GM18499 (cell line): ENCODE data around the gene ADRA2C.

Experiments used
- ATAC-seq: cut with Tn5 transposase; IDR thresholded peaks from one replicate; pipeline ENCODE4 v1.9.1; 2021; ENCODE audit warnings: moderate number of reproducible peaks; ENCODE audit not compliant: insufficient read depth, unreplicated experiment

ADRA2C gene

DNA sequence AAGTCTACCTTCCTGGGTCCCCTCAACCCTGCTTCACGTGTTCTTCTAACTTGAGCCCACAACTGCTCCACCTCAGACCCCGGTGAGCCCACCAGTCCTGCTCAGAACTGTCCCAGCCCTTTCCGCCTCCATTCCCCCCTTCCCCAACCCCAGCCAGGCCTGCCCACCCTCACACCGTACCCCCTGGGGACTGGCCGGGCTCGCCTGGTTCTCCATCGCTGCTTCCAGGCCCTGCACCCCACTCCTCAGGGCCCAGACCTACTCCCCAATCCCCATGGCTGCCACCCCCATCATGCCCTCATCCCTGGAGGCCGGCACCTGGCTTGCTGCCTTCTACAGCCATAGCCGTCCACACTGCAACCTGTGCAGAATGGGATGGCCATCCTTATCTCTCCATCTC lies 23.4 kb downstream of the ADRA2C start:
- no peak for ATAC-seq

DNA sequence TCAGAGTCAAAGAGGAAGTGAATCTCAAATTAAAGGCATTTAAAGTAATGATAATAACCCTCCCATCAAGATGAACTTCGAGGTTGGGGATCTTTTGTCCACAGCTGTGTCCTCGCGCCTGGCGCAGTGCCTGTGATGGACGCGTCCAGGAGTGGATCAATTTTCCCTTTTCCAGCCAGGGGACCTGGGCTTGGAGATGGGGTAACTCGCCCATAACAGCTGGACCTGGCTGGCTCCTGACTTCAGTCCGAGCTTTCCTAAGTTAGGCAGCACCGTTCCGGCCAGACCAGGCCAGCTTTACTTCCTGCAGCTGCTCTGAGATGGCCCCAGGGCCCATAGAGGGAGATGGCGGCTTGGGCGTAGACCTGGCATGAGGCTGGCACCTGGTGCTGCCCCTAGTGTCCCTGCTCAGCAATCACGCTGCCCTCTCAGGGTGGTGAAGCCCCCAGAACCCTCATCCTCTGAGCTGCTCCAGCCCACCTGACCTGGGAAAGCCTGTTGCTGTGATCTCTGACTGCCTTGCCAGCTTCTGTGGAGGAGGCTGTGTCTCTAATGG lies 23.9 kb downstream of the ADRA2C start:
- no peak for ATAC-seq

DNA sequence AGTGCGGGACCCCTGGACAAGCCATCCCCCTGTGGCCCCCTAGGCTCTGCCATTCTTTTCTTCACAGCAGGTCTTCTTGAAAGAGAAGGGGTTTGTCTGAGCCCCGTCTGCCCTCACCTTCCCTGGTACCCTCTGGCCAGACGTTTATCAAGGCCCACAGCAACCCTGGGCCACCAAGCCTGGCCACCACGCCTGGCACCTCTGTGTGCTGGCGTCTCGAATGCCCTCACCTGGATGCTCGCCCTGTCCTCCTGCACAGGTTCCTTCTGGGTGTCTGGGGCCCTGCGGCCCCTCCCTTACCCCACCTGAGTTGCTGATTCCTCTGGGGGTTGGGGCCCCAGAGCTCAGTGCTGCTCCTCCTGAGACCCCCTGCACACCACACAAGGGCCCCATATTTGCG lies 25.1 kb downstream of the ADRA2C start:
- ATAC-seq = no peak

DNA sequence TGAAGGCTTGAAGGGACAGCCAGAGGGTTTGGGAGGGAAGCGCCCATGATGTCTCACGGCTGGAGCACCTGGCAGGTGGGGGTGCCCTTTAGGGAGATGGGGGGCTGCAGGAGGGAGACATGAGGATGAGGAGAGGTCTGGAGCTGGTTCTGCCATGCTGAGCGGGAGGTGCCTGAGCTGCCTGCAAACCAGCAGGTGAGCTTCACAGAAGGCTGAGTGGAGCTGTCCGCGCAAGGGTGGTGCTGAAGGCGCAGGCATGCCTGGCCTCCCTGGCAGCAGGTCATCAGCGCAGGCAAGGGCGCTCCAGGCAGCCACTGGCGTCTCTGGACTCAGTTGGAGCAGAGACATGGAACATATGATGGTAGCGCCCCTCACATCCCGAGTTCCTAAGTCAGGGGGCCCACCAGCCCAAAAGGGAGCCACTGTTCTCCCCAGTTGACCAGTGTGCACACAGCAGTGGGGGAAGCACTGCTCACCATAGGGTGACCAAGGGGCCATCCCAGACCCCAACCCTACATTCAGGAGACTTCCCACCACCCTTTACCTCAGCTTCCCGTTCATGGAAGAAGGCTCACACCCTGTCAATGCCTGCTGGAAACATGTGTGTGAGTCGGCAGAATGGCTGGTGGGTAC lies 25.8 kb downstream of the ADRA2C start:
- no peak for ATAC-seq

DNA sequence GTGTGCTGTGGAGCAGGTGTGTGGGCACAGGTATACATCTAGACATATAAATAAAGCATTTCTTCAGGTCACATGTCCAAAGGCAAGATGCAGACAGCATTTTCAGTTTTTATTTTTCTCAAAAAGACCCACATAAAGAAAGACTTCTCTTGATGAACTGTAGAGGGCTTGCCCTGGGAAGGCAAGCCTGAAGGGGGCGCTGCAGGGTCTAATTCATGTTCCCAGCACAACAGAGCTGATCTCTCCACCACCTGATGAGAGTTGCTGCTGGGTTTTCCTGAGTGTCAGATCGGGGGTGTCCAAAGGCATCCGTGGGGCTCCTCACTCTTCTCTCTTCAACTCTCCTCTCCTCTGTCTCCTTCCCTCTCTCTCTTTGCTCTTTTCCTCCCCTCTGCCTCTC lies 26.6 kb downstream of the ADRA2C start:
- no peak for ATAC-seq

DNA sequence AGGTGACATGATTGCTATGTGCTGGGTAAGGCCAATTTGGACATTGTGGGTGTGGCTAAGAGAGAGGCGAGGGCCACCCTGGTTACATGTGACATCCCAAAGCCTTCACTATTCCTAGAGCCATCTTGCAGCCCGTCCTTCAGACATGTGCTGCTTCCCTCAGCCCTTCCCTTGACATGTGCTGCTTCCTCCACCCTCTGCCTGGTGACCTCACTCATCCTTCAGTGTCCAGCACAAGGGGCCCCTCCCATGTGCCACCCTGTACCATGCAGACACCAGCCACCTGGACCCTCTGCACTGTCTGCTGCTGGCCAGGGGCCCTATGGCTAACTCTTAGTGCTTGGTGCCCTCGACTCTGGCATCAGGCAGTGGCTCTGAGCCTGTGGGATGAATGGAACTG lies 27.4 kb downstream of the ADRA2C start:
- no peak for ATAC-seq

DNA sequence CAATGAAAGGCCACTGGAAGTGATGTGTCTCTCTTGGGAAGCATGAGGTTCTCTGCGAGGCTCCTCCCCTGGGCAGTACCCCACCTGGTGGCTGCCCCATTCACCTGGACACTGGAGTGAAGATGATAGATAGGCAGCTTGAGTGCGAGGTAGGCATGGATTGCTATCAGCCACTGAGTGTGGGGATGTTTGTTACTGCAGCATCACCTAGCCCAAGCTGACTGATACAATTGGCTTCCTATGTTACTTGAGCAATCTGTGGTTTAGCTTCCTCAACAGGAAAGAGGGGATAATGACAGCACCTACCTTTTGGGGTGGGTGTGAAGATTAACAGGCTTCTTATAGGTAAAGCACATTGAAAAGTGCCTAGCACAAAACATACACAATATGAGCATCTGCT lies 30.8 kb downstream of the ADRA2C start:
- no peak for ATAC-seq

DNA sequence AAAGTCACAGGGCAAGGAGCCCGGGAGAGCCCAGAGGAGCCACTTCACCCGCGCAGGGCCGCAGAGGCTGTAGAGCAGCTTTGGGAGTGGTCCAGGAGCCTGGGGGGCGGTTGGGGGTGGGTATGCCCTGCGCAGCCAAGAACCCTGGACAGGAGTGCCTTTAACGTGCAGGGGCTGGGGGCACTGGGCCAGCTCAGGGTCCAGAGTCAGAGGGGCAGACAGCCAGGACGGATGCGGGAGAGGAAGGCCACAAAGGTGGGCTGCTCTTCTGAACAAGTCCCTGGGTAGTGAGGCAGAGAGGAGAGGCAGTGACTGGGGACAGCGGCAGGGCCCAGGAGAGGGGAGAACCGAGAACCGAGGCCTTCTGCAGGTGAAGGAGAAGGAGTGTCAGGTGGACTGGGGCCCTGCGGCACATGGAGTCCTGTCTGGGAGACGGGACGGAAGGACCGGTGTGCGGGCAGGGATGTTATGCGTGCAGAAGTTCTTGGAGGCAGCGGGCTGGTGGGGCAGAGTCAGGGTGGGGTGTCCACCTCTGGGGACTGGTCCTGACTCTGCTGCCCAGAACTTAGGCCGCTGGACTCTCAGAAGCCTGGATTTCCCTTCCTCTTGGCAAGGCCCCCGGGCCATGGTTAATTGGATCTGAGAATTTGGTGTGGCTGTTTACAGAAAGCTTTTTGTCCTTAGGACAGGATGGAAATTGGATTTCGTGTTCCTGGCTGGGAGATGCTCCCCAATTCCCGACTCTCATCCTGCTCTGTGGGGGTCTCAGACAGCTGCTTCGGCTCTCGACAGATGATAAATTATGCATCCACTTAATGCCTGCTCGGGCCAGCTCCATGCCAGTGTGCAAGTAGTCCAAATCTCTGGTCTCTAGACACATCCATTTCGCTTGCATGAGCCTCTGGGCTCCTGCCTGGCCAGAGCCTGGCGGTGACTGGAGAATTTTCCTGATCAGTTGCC lies 31.9 kb downstream of the ADRA2C start:
- ATAC-seq = no peak

DNA sequence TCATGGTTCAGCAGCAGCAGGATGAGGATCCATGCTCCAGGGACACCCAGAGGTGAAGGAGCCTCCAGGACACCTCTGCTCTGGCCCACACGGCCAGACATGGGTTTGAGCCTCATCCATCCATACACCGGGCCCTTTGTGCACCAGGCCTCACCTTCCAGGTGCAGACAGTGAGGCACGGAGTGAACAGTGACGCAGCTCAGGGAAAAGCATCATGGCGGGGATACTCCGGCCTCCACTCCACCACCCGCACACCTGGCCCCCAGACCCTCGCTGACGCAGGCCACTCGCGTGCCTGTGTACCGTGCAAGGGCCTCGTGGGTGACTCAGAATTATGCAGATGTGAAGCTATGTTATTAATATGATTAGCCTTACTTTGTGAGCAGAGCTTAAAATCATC lies 33.3 kb downstream of the ADRA2C start:
- no peak for ATAC-seq

DNA sequence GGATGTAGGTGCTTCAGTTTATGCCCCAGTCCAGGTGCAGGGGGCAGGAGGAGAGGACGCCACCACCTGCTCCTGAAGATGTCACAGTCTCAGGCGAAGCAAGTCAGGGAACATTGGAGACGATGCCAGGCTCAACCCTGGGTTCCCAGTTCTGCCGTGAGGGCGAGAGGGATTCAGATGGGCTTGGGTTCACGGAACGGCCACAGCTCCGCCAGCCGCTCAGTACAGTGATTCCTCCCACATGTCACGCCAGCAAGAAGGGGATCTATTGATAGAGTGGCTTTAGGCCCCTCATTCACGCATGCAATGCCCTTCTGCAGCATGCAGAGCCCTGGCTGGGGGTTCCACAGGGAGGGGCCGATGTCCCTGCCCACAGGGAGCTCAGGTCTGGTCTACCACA lies 34.2 kb downstream of the ADRA2C start:
- ATAC-seq = no peak

DNA sequence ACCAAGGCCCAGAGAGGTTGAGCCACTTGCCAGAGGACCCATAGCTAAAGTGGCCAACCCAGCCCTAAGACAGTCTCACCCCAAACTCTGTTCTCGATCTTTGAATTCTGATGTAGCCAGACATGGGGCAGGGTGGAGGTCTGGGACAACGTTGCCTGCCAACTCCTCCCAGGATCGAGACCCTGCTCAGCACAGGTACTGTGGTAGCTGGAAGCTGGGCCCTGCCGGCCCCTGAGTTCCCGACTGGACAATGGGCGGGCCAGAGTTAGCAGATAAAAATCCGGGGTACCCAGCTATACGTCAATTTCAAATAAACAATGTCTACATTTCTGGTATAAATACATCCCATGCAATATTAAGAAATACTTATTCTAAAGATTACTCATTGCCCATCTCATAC lies 35.3 kb downstream of the ADRA2C start:
- no peak for ATAC-seq

DNA sequence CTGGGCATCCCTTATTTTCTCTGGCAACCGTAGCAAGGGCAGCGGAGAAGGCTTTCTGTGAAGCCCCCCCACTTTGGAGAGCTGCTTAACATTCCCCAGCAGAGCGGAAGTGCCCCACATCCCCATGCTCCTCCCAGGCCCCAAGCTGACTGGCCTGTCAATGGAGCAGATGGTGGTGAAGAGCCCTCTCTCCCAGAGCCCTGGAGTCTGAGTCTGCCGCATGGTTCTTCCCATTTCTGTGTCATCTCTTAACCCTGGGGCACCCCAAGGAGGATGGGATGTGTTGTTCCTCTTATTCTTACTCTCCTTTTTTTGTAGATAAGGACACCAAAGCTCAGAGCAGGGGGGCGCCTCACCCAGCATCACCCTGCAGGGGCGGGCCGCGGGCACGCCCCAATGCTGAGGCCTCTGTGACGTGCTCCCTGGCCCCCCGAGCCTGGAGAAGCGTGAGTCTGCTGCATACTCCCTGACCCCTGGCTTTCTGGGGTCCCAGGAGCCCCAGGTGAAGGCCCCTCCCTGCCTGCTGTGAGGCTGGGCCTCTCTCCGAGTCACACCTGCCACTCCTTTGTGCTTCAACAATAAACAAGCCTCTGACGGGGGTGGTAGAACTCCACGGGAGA lies 35.9 kb downstream of the ADRA2C start:
- ATAC-seq = no peak

DNA sequence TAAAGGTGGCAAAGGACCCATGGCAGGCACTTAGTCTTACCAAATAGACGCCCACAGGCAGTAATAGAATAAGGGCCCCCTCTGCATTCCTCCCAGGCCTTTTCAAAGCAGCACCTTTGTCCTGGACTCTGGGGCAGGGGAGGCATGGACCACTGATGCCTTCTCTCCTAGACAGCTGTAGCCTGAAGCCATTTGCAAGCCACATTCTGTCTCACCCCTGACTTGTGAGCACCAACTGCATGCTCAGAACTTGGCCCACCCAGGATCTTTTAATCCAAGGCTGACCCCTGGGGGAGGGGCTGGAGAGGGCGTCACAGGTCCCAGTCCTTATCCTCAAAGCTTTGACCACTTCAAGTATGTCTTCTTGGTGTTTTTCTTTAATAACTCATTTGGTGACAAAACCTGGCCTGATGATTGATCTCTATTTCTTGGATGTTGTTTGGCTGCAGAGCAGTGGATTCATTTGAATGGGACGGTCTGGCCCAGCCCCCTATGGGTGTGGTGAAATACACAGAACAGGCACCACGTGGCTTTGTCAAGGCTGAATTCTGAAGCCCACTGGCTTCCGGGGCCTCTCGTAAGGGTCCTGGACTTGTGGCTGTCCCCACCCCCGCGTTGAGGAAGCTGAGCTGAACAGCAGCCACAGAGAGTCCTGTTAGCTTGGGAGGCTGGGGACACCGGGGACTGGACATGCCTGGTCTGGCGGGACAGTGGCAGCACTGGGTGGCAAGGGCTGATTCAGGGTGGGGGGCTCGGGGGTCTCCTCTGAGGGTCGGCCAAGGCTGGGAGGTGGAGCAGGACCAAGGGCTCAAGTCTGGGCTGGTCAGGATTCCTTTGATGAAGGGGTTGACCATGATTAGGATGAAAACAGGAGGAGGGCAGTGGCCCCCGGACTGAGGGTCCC lies 36.6 kb downstream of the ADRA2C start:
- no peak for ATAC-seq

DNA sequence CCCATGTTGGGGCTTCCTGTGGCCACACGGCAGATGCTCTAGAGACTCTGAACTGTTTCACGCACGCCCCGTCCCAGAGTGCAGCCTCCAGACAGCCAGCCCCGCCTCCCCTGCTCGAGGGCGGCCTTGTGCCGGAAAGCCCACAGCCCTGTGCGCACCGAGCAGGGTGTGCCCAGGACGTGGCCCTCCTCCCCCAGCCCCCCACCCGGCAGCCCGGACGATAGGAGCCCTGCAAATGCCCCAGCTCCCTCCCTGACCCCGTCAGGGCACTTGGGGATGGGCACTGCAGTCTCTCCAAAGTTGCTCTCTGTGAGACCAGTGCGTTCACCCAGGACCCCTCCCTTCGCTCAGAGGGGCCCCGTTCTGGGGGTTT lies 37.3 kb downstream of the ADRA2C start:
- ATAC-seq = no peak

DNA sequence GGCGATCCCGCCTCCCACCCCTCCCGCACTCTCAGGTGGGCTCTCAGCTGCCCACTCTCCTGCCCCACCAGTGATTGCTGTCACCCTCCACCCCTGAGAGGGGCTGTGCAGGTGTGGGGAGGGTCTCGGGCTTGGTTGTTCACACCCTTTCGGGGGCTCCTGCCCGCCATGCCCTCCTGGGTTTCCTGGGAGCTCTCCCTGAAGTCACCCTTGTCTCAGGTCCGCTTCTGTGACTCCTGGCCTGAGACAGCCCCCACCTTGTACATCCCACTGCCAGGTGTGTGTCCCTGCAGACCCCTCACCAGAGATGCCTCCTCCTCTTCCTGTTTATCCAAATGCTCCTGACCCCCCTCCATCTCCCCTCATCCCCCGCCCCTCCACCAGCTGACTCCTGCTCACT lies 37.8 kb downstream of the ADRA2C start:
- ATAC-seq = no peak

DNA sequence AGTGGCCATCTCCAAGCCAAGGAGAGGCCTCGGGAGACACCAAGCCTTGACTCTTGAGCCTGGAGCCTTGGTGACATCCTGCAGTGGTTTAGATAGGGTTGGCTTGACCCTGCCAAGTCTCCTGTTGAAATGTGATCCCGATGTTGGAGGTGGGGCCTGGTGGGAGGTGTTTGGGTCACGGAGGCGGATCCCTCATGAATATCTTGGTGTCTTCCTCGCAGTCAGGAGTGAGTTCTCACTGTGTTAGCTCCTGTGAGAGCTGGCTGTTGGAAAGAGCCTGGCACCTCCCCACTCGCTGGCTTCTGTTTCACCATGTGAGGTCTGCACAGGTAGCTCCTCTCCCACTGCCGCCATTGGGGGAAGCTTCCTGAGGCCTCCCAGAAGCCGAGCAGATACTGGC lies 38.8 kb downstream of the ADRA2C start:
- no peak for ATAC-seq

DNA sequence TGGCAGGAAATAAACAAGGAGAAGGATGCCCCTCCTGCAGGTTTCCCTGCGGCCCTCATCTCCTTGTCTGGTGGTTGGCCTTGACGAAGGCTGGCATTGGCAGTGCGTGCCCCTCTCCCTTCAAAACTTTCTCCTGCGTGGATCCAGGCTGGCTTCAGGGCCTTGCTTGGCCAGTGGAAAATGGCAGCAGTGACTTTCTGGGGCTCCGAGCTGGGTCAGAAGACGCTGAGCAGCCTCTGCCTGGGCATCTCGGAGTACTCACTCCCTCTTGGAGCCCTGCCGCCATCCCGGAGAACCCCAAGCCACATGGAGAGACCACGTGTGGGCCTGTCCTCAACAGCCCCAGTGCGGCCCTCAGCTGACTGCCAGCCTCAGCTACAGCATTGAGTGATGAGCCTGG lies 39.5 kb downstream of the ADRA2C start:
- ATAC-seq = no peak

DNA sequence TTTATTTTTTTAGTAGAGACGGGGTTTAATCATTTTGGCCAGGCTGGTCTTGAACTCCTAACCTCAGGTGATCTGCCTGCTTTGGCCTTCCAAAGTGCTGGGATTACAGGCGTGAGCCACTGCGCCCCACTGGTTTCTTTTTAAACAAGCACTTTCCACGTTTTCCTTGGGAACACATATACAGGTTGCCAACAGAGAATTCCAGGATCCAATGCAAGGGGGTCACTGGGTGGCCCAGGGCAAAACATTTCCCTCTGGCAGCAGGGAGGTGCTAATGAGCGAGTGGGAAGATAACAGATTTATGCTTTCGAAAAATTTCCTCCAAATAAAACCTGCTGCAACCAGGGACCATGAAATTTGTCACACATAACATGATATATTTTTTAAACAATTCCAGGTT lies 41.1 kb downstream of the ADRA2C start:
- no peak for ATAC-seq

DNA sequence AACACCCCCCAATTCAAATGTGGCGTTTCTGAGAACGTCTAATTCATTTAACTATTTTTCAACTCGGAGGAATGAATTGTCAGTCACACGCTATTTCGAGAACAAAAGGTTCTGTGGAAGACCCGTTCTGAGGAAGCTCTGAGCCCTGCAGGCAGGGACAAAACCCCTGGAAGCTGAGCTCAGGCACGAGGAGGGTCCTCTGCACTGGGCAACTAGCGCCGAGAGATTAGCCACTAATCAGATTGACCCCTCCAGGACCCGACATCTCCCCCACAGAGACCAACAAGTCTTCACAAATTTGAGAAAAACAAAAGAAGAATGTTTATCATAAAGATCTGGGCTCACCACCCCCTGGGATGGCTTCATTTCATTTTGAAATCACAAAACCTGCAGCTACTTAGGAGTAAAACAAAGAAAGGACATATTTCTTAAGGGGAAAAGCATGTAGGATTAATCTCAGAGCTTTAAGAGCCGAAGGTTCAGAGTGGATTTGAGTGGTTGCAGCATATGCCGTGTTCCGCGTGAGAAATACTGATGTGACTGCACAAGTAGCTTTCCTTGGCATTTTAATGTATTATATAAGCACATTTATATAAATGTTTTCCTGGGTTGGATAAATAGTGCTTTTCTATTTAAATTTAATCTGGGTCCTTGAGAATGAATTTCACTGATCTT lies 41.8 kb downstream of the ADRA2C start:
- no peak for ATAC-seq

DNA sequence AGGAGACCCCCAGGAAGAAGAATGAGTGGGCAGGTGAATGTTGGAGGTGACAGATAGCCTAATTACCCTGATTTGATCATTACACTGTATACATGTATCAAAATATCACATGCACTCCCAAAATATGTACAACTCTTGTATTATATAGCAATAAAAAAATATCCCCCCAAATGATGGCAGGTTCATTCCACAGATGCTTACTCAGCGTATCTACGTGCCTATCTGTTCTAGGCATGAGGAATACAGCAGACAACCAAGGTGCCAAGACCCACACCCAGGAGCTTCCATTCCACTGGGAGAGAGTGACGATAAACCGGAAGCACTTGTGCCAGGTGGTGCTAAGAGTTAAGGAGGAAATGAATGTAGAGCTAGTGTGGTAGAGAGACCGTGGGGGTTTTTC lies 42.4 kb downstream of the ADRA2C start:
- ATAC-seq = no peak
